Measurements from ENCODE around the gene STARD7. TPM values are rescaled to one million over a fixed set of nuclear protein-coding genes. Genes with fewer than 3 reads are reported as not detected.

Gene STARD7
- total RNA-seq, 1 donor from 2014 or later: 262 TPM

DNA sequence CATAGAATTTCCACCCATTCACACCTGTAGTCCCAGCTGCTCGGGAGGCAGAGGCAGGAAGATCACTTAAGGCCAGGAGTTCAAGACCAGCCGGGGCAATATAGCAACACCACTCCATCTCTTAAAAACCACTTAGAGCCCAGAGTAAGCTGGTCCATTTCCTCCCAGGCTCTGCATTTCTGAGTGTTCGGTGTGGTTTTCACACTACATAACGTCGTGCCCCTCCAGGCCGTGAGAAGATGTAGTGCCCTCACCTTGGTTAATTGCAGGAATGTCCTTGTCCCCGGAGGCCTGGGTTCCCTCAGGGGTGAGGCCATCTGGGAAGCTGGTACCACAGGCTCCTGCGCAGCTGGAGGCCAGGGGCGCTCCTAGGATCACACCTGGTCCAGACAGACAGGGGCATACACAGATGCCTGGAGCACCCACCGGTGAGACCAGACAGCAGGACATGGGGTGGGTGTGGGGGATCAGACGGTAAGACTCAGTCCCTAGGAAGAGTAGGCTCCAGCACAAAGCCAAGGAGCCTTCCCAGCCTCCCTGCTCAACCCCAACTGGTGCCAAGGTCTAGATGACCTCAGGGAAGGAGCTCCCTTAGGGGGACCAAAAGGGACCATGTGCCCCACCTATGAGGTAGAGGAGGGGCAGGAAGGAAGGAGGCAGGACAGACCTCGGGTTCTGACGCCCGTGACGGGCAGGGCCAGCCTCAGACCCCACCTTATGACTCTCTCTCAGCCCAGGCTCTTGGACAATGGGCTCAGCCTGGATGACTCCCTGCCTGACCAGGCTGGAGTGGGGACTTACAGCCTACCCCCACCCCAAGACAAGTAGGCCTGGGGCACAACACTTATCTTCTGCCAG, 71.1 kb downstream of the STARD7 start:
- no peak for DNase-seq (ENCODE audit: low read depth in 2 of 2)

- DNase-seq (ENCODE audit: low read depth in 2 of 2): no peak
These were observed 72.4 kb downstream of the STARD7 start for GRCh38 chr2:96136129-96136720.

- DNase-seq (ENCODE audit: low read depth in 2 of 2): no peak
These were observed 73.0 kb downstream of the STARD7 start for GRCh38 chr2:96135621-96136020.

GRCh38 chr2:96135171-96135570, 73.5 kb downstream of the STARD7 start:
- DNase-seq (ENCODE audit: low read depth in 2 of 2): no peak

Other genes with a start within 250 kb of the STARD7 start
- gene ANKRD36C, start 217.0 kb downstream of the STARD7 start, total RNA-seq: 15.9 and 20.2 TPM in 2 replicates
- gene GPAT2, start 173.9 kb downstream of the STARD7 start, total RNA-seq: 4.6 TPM in 1 of 2 replicates, not detected in the other
- 0.22 TPM in 1 of 2 replicates, not detected in the other for gene ADRA2B, start 92.3 kb downstream of the STARD7 start, total RNA-seq
- not detected in 2 replicates for gene ASTL, start 70.3 kb downstream of the STARD7 start, total RNA-seq
- gene DUSP2, start 63.4 kb downstream of the STARD7 start, total RNA-seq: 0.22 and 0.99 TPM in 2 replicates
- gene TMEM127, start 57.2 kb upstream of the STARD7 start, total RNA-seq: 16.8 and 23.2 TPM in 2 replicates
- 59.3 and 89.5 TPM in 2 replicates for gene CIAO1, start 57.4 kb upstream of the STARD7 start, total RNA-seq
- 40.5 and 42.1 TPM in 2 replicates for gene SNRNP200, start 96.7 kb upstream of the STARD7 start, total RNA-seq
- gene ITPRIPL1, start 116.5 kb upstream of the STARD7 start, total RNA-seq: 2.0 and 3.6 TPM in 2 replicates
- gene NCAPH, start 126.9 kb upstream of the STARD7 start, total RNA-seq: 2.8 and 9.2 TPM in 2 replicates